Muscle of leg (tissue), 11 donors: ENCODE data around the gene RAB3B. TPM values are rescaled to one million over a fixed set of nuclear protein-coding genes. Genes with fewer than 3 reads are reported as not detected.
"Not testable (repeated sequence)": the region's sequence is repeated elsewhere in the genome, so short reads cannot be mapped to it uniquely, and the experiment has no call there.

Source experiments
- DNase-seq: peaks from one replicate; pipeline ENCODE4 v3.0.0; 2013
- H3K27ac ChIP-seq: one replicate; pipeline ENCODE4 v1.5.1; 2013; ENCODE audit warnings: mild to moderate bottlenecking, low read length, control low read depth
- H3K27me3 ChIP-seq: one replicate; pipeline ENCODE4 v1.6.1; 2013; ENCODE audit warnings: low read length; ENCODE audit not compliant: control insufficient read depth, insufficient read depth
- H3K36me3 ChIP-seq: one replicate; pipeline ENCODE4 v1.6.1; 2013; ENCODE audit warnings: low read length; ENCODE audit not compliant: control insufficient read depth, insufficient read depth
- H3K4me1 ChIP-seq: one replicate; pipeline ENCODE4 v1.6.1; 2013; ENCODE audit warnings: low read length; ENCODE audit not compliant: control insufficient read depth, insufficient read depth
- H3K4me3 ChIP-seq: one replicate; pipeline ENCODE4 v1.5.1; 2013; ENCODE audit warnings: low read length, control low read depth
- H3K9me3 ChIP-seq: replicated peaks from 2 replicates; pipeline ENCODE4 v1.6.1; 2013; ENCODE audit warnings: low read depth, low read length; ENCODE audit not compliant: control insufficient read depth
- WGBS: methylation state at CpG from one replicate; pipeline ENCODE4 v1.1.5; 2013; ENCODE audit warnings: missing lambda C conversion rate; ENCODE audit not compliant: insufficient coverage; 5-methylcytosine and 5-hydroxymethylcytosine counted together
- polyA plus RNA-seq, 8 donors: library from polyadenylated mRNA; unstranded; fragments of 120-200 nt; gene quantifications; one replicate each; pipeline versions ENCODE4 v1.2.1 to v1.2.3, GENCODE V29; 2013; ENCODE audit warnings: inconsistent platforms in 1 of 8, low replicate concordance in 1 of 8; ENCODE audit not compliant: insufficient read length in 8 of 8, insufficient read depth in 1 of 8
- total RNA-seq: library from RNA; stranded (reverse); fragments of 120-200 nt; gene quantifications from one replicate; pipeline ENCODE4 v1.2.4, GENCODE V29; 2013

Gene RAB3B
- total and polyA plus RNA-seq, 9 donors, result 0.18 to 0.34 (median 0.28) TPM

DNA sequence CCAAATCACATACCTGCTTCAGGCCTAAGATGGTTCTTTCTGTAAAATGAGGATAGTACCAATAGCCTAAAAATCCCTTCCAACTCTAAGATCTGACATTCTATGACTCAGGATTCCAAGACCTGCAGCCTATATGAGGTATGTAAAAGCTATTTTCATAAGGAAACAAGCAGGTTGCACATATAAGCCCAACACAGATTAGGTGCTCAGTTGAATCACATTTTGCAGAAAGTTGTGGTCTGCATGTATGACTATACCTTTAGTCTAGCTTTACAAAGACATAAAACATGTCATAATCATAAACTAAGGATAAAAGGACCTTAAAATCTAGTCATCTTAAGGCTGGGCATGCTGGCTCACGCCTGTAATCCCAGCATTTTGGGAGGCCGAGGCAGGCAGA is 35.8 kb upstream of the RAB3B start:
- no peaks in the 10 kb centered on the region for H3K4me1 ChIP-seq
- H3K27me3 ChIP-seq, result no peaks in the 10 kb centered on the region
- no peak for DNase-seq
- H3K36me3 ChIP-seq, result peaks cover 29% of the 10 kb centered on the region
- H3K9me3 ChIP-seq, result no peaks in the 10 kb centered on the region
- 83% methylated on average over 2 of the region's 2 CpGs for WGBS
- no peak overlapping the region for H3K4me3 ChIP-seq
- H3K27ac ChIP-seq, result no peak overlapping the region

DNA sequence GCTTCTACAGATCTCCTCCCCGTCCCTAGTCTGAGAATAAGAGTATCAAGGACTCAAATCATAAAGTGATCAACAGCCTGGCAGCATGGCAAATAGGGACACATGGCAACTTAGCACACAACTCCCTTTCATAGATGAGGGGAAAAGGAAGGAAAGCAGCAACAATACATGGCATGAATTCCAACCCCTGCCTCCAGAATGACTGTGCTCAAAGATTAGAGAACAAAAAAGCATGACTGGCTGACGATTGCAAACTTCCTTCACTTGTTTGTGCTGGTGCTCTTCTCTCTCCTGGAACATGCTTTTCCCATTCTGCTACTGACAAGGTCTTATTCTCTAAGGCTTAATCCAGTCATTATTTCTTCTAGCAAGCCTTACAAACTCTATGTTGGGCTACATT is 31.6 kb upstream of the RAB3B start:
- H3K27ac ChIP-seq, result no peak overlapping the region
- no peak for DNase-seq
- 73% methylated on average over 1 of the region's 2 CpGs for WGBS
- H3K27me3 ChIP-seq, result no peaks in the 10 kb centered on the region
- H3K4me3 ChIP-seq, result no peak overlapping the region
- H3K36me3 ChIP-seq, result peaks cover 37% of the 10 kb centered on the region
- H3K4me1 ChIP-seq, result no peaks in the 10 kb centered on the region
- no peaks in the 10 kb centered on the region for H3K9me3 ChIP-seq

DNA sequence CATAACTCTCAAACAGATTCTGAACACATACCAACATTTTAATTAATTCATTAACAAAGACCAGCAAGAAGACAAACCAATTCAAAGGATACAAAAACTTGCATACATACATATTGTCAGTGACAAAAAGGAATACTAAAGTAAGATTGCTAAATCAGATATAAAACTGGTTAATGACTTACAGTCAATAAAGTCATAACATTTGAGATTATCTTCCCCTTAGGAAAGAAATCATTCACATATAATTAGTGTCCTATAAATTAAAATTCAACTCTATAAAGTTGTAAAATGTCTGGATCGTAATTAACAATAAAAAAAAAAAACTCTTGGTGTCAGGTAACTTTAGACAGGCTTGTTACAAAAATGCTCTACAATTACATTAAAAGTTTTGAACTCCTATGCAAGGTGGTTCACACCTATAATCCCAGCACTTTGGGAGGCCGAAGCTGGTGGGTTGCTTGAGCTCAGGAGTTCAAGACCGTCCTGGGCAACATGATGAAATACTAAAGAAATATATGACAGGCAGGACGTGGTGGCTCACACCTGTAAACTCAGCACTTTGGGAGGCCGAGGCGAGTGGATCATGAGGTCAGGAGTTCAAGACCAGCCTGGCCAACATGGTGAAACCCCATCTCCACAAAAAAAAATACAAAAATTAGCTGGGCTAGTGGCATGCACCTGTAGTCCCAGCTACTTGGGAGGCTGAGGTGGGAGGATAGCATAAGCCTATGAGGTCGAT is 17.7 kb upstream of the RAB3B start:
- Histone ChIP-seq H3K27me3 (peaks cover 18% of the 10 kb centered on the region), H3K27ac (no peak overlapping the region), H3K4me3 (no peak overlapping the region), H3K9me3 (no peaks in the 10 kb centered on the region), H3K36me3 (no peaks in the 10 kb centered on the region), H3K4me1 (no peaks in the 10 kb centered on the region)
- no CpG with 5 or more reads among the region's 7 CpGs for WGBS
- DNase-seq, result no peak

DNA sequence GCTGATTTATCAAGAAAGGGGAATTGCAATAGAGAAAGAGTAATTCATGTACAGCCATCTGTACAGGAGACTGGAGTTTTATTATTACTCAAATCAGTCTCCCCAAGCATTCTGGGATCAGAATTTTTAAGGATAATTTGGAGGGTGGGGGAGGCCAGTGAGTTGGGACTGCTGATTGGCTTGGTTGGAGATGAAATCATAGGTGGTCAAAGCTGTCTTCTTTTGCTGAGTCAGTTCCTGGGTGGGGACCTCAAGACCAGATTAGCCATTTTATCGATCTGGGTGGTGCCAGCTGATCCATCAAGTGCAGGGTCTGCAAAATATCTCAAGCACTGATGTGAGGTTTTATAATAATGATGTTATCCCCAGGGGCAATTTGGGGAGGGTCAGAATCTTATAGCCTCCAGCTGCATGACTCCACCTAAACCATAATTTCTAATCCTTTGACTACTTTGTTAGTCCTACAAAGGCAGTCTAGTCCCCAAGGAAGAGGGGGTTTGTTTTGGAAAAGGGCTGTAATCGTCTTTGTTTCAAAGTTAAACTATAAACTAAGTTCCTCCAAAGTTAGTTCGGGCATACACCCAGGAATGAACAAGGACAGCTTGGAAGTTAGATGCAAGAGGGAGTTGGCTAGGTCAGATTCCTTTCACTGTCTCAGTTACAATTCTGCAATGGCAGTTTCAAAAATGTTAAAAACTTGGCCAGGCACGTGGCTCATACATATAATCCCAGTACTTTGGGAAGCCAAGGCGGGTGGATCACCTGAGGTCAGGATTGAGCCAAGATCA is 16.9 kb upstream of the RAB3B start:
- DNase-seq, result peak; percentile 88
- no peaks in the 10 kb centered on the region for H3K4me1 ChIP-seq
- no peak overlapping the region for H3K27ac ChIP-seq
- H3K9me3 ChIP-seq, result no peaks in the 10 kb centered on the region
- WGBS, result no CpG with 5 or more reads among the region's 5 CpGs
- H3K27me3 ChIP-seq, result peaks cover 18% of the 10 kb centered on the region
- no peaks in the 10 kb centered on the region for H3K36me3 ChIP-seq
- H3K4me3 ChIP-seq, result no peak overlapping the region

DNA sequence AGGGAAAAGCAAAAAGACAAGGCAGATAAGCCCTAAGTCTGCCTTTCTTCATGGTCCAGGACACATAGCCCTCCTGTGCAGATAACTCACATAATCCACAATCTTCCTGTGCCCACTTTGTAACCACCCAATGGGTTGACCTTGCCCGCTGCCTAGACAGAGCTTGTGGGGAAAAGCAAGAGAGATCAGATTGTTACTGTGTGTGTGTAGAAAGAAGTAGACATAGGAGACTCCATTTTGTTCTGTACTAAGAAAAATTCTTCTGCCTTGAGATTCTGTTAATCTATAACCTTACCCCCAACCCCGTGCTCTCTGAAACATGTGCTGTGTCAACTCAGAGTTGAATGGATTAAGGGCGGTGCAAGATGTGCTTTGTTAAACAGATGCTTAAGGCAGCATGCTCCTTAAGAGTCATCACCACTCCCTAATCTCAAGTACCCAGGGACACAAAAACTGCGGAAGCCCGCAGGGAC is 15.6 kb upstream of the RAB3B start:
- H3K27ac ChIP-seq, H3K36me3 ChIP-seq, DNase-seq, H3K4me3 ChIP-seq, H3K9me3 ChIP-seq, H3K4me1 ChIP-seq: not testable (repeated sequence)
- peaks cover 18% of the 10 kb centered on the region for H3K27me3 ChIP-seq
- no CpG with 5 or more reads among the region's 5 CpGs for WGBS

DNA sequence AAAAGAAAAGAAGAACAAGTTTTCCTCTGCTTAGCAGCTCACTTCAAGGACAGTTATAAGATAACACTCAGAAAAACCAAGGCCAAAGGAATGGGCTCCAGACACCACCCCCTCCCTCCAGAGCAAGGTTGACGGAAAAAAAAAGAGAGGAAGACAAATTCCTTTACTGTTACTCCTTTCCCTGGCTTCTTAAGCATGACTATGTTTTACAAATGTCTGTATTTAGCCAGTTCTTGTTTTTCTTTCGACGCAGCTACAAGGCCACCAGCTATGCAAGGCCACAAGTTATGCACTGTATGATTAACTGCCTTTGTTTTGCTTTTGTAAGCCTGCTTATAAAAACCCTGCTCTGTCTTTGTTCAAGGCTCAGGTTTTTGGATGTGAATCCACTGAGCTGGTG is 15.0 kb upstream of the RAB3B start:
- H3K36me3 ChIP-seq, H3K4me1 ChIP-seq, H3K27ac ChIP-seq, H3K9me3 ChIP-seq, H3K4me3 ChIP-seq: not testable (repeated sequence)
- WGBS, result no CpG with 5 or more reads among the region's 3 CpGs
- H3K27me3 ChIP-seq, result peaks cover 18% of the 10 kb centered on the region
- DNase-seq, result peak; percentile 15

DNA sequence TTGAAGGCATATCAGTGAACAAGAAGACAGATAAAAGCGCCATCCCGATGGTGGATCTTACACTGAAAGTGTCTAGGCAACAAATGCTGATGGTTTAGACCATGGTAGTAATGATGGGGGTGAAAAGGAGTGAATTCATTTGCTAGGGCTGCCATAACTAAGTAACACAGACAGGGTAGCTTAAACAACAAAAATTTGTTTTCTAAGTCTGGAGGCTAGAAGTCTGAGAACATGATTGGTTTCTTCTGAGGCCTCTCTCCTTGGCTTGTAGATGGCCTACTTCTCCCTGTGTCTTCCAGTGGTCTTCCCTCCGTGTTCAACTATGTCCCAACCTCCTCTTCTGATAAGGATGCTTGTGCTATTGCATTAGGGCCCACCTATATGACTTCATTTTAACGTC is 13.4 kb upstream of the RAB3B start:
- DNase-seq, result no peak
- H3K4me3 ChIP-seq, result no peak overlapping the region
- no peaks in the 10 kb centered on the region for H3K36me3 ChIP-seq
- H3K27me3 ChIP-seq, result peaks cover 18% of the 10 kb centered on the region
- no peaks in the 10 kb centered on the region for H3K4me1 ChIP-seq
- WGBS, result 0% methylated on average over 1 of the region's 4 CpGs
- H3K9me3 ChIP-seq, result no peaks in the 10 kb centered on the region
- no peak overlapping the region for H3K27ac ChIP-seq

DNA sequence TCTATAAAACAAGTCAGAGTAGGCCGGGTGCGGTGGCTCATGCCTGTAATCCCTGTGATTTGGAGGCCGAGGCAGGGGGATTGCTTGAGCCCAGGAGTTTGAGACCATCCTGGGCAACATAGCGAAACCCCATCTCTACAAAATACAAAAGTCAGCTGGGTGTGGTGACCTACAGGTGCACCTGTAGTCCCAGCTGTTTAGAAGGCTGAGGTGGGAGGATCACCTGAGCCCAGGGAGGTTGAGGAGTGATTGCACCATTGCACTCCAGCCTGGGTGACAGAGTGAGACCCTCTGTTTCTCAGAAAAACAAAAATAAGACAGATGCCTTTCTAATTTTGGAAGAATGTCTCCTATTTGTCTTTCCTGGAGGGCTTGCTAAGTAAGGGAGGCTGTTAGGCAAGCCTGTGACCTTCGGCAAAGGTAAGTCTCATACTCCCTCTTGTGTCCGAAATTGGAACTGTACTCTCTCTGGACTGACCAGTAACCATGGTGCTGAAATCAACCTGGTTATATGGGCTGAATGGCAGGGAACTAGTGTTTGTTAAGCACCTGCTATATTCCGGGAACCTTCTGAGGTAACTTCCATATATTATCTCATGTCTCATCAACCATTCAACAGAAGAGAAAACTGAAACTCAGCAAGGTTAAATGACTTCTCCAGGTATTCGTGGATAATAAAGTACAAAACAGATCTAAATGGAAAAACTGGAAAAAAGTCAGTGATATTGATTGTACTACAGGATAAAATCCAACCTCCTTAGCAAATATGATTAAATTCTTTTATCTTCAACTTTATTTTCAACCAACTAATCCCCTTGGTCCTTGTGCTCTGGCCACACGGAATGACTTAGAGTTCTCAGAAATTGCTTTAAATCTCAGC is 11.8 kb upstream of the RAB3B start:
- Histone ChIP-seq H3K27me3 (peaks cover 14% of the 10 kb centered on the region), H3K9me3 (no peaks in the 10 kb centered on the region), H3K36me3 (no peaks in the 10 kb centered on the region), H3K4me1 (no peaks in the 10 kb centered on the region), H3K27ac (no peak overlapping the region), H3K4me3 (no peak overlapping the region)
- peak; percentile 87 for DNase-seq
- WGBS, result 78% methylated on average over 3 of the region's 9 CpGs

DNA sequence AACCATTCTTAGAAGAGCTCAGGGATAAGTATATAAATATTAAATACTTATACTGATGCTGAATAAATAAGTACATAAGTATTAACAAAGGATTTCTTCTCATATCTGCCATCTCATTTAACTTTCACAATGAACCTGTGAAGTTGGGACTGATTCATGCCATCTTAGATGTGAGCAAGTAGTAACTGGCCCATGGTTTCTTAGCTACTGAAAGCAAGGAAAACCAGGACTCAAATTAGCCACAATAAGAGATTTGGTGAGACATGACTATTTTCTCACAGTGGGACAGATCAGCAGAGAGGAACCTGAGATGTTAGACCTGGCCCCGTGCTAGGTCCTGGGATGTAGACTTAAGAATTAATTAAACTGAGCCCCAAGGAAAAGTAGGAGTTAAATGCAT is 8.2 kb upstream of the RAB3B start:
- H3K4me3 ChIP-seq, result no peak overlapping the region
- WGBS, result 79% methylated on average over 1 of the region's 1 CpG
- no peaks in the 10 kb centered on the region for H3K4me1 ChIP-seq
- no peaks in the 10 kb centered on the region for H3K9me3 ChIP-seq
- H3K27me3 ChIP-seq, result no peaks in the 10 kb centered on the region
- no peak for DNase-seq
- H3K36me3 ChIP-seq, result no peaks in the 10 kb centered on the region
- no peak overlapping the region for H3K27ac ChIP-seq

DNA sequence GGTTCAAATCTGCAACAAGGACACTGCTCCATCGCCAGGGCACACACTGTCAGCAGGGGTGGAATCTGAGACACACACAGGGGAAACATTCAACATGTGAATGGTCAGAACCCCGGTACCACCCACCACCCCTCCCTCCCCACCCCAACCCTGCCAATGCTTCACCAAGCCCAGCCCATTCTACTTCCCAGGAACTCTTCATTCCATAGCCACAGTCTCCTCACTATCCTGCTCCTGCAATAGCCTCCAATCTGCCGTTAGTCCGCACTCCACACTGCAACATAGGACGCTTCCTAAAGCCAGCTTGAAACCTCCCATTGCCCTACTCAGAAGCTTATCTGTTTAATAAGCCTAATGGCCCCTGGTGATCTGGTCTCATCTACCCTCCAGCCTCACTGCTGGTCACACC is 7.5 kb upstream of the RAB3B start:
- no peaks in the 10 kb centered on the region for H3K36me3 ChIP-seq
- peaks cover 3% of the 10 kb centered on the region for H3K27me3 ChIP-seq
- WGBS, result 29% methylated on average over 3 of the region's 5 CpGs
- DNase-seq, result no peak
- no peak overlapping the region for H3K4me3 ChIP-seq
- no peaks in the 10 kb centered on the region for H3K9me3 ChIP-seq
- H3K27ac ChIP-seq, result no peak overlapping the region
- no peaks in the 10 kb centered on the region for H3K4me1 ChIP-seq
